Parathyroid adenoma (tissue), 2 donors: Measurements from ENCODE around the gene NOVA2.

Source experiments
- H2AFZ ChIP-seq: fragments of 300-600 bp; sonication (generic); one replicate; pipeline ENCODE4 v1.7.0; 2017; ENCODE audit warnings: antibody characterized with exemption, mild to moderate bottlenecking
- H3K27ac ChIP-seq: fragments of 300-600 bp; sonication (generic); one replicate; pipeline ENCODE4 v1.7.0; 2017
- H3K27me3 ChIP-seq: fragments of 300-600 bp; sonication (generic); one replicate; pipeline ENCODE4 v1.7.0; 2017; ENCODE audit warnings: low read length; ENCODE audit not compliant: control insufficient read depth, insufficient read depth
- H3K36me3 ChIP-seq: fragments of 300-600 bp; sonication (generic); one replicate; pipeline ENCODE4 v1.7.0; 2017; ENCODE audit warnings: low read length; ENCODE audit not compliant: control insufficient read depth, insufficient read depth
- H3K4me1 ChIP-seq: fragments of 300-600 bp; sonication (generic); one replicate; pipeline ENCODE4 v1.7.0; 2017; ENCODE audit warnings: control low read depth
- H3K4me2 ChIP-seq: fragments of 300-600 bp; sonication (generic); one replicate; pipeline ENCODE4 v1.7.0; 2017; ENCODE audit warnings: low read length
- H3K4me3 ChIP-seq: fragments of 300-600 bp; sonication (generic); one replicate; pipeline ENCODE4 v1.7.0; 2017; ENCODE audit warnings: low read depth, low read length
- H3K79me2 ChIP-seq: fragments of 300-600 bp; sonication (generic); one replicate; pipeline ENCODE4 v1.7.0; 2017; ENCODE audit warnings: control low read depth
- H3K9ac ChIP-seq: fragments of 300-600 bp; sonication (generic); one replicate; pipeline ENCODE4 v1.7.0; 2017; ENCODE audit warnings: mild to moderate bottlenecking
- H3K9me3 ChIP-seq: fragments of 300-600 bp; sonication (generic); one replicate; pipeline ENCODE4 v1.7.0; 2017; ENCODE audit warnings: low read length; ENCODE audit not compliant: control insufficient read depth
- TF ChIP-seq, protein P1 (sequence below): fragments of 300-600 bp; sonication (generic); IDR thresholded peaks from one replicate; pipeline ENCODE4 v1.7.0; 2017; ENCODE audit warnings: antibody characterized with exemption, mild to moderate bottlenecking
- donor health status: primary hyperparathyroidism.

Gene NOVA2, protein sequence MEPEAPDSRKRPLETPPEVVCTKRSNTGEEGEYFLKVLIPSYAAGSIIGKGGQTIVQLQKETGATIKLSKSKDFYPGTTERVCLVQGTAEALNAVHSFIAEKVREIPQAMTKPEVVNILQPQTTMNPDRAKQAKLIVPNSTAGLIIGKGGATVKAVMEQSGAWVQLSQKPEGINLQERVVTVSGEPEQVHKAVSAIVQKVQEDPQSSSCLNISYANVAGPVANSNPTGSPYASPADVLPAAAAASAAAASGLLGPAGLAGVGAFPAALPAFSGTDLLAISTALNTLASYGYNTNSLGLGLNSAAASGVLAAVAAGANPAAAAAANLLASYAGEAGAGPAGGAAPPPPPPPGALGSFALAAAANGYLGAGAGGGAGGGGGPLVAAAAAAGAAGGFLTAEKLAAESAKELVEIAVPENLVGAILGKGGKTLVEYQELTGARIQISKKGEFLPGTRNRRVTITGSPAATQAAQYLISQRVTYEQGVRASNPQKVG

DNA sequence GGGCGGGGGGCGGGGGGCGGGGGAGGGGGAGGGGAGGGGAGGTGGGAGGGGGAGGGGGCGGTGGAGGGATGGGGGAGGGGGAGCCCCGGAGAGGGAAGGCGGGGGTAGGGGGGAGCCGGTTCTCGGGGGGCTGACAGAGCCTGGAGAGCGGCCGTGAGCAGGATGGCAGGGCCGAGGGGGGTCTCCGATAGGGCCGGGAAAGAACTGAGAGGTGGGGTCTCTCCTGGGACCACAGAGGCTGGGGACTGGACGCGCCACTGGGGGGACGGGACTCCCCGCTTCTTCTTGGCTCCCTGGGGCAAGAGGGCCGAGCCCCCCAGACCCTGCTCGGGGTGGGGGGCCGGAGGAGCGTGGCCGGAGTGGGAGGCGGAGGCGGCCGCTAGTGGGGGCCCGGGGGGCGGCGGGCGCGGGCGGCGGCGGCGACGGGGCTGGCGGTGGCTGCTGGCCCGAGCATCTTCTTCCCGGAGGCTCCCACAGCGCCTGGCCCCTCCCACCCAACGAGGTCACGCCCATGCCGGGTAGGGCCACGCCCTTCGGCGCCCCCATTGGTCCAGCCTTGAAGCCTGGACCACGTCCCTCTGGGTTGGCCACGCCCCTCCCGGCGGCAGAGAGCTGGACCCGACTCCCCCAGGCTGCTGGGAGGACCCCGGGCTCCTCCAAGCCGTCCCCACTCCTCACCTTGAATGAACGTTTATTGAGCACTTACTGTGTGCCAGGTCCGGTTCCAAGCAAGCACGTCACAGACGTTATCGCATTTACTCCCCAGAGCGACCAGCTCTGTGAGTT, at the start of gene NOVA2:
TSS of gene NOVA2 (minus strand) at position 313 of the 786 bp plus-strand sequence. CDS start 514 bp downstream, outside the sequence.
- H3K4me3 ChIP-seq, result no peak within 1 kb of the TSS
- no peaks in the 10 kb centered on the region for H3K79me2 ChIP-seq
- no peaks in the 10 kb centered on the region for H3K9me3 ChIP-seq
- H3K36me3 ChIP-seq, result no peaks in the 10 kb centered on the region
- H3K27ac ChIP-seq, result peak within 1 kb of the TSS; percentile 34
- H2AFZ ChIP-seq, result peak within 1 kb of the TSS; percentile 87
- no peak within 1 kb of the TSS for H3K4me2 ChIP-seq
- TF ChIP-seq, protein P1, sequence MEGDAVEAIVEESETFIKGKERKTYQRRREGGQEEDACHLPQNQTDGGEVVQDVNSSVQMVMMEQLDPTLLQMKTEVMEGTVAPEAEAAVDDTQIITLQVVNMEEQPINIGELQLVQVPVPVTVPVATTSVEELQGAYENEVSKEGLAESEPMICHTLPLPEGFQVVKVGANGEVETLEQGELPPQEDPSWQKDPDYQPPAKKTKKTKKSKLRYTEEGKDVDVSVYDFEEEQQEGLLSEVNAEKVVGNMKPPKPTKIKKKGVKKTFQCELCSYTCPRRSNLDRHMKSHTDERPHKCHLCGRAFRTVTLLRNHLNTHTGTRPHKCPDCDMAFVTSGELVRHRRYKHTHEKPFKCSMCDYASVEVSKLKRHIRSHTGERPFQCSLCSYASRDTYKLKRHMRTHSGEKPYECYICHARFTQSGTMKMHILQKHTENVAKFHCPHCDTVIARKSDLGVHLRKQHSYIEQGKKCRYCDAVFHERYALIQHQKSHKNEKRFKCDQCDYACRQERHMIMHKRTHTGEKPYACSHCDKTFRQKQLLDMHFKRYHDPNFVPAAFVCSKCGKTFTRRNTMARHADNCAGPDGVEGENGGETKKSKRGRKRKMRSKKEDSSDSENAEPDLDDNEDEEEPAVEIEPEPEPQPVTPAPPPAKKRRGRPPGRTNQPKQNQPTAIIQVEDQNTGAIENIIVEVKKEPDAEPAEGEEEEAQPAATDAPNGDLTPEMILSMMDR, result no peak
- no peaks in the 10 kb centered on the region for H3K27me3 ChIP-seq
- H3K9ac ChIP-seq, result no peak within 1 kb of the TSS
- peaks cover 5% of the 10 kb centered on the region for H3K4me1 ChIP-seq

DNA sequence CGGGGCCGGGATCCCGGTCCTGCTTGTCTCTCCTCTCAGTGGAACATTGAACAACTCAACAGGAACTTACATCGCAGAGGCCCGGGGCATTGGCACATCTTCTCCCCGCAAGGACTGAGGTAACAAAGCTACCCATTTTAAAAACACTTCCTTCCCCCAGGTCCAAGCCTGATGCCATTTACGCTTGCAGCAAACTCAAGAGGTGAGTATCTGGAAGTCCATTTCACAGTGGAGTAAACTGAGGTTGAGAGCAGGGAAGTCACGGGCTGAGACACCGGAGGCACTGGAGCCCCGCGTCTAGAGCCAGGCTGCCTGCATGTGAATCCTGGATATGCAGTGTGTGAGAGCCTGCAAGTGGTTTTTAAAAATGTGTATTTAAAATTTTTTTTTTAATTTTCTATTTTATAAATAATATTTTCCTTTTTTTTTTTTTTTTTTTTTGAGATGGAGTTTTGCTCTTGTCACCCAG, 49.7 kb upstream of the NOVA2 start:
- Histone ChIP-seq H3K9me3 (no peaks in the 10 kb centered on the region), H3K36me3 (no peaks in the 10 kb centered on the region), H3K4me1 (no peaks in the 10 kb centered on the region), H2AFZ (no peak overlapping the region), H3K27me3 (peaks cover 5% of the 10 kb centered on the region), H3K9ac (no peak overlapping the region), H3K4me2 (no peak overlapping the region), H3K79me2 (no peaks in the 10 kb centered on the region), H3K27ac (no peak overlapping the region), H3K4me3 (no peak overlapping the region)
- TF ChIP-seq, protein P1, result no peak

DNA sequence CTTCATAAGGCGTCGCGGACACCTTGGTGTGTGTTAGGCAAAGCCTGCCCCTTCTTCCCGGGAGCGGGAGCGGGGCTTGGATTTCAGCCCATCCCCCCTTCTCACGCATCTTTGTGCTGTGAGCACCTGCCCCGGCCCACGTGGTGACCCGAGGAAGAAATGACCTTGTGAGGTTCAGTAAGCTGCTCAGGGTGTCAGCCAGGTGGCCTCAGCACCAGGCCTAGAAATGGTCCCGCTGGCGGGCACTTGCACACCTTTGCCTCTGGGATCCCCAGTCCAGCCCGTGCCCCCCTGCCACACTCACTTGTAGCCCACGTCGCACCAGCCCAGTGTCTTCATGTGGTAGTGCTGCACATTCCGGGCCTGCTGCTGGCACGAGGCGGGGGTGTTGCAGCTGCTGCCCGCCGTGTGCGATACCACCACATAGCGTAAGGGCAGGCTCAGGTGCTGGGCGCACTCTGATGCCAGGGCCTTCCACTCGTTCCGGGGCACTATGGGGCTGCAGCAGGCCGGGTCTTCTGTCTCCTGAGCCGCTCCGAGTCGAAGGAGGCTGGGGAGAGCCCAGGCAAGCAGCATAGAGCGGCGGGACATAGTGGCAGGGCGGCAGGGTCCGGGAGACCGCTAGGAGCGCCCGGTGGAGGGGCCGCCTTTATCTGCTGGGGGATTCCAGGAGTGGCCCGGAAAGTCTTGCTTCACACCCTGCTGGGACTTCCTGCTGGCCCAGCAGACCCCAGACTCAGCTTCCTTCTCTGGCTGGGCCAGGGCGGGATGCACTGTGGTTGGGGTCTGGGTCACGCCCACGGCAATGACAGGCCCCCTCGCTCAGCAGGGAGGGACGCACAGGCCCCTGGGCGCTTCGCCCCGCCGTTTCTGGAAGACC, 49.0 kb upstream of the NOVA2 start, which contains the start of gene PGLYRP1:
TSS of gene PGLYRP1 (minus strand) at position 623 of the 880 bp plus-strand sequence. CDS start at position 591, 32 bp downstream.
- Histone ChIP-seq H2AFZ (no peak within 1 kb of the TSS), H3K9me3 (no peaks in the 10 kb centered on the region), H3K9ac (no peak within 1 kb of the TSS), H3K36me3 (no peaks in the 10 kb centered on the region), H3K4me2 (no peak within 1 kb of the TSS), H3K27ac (no peak within 1 kb of the TSS), H3K27me3 (peaks cover 5% of the 10 kb centered on the region), H3K79me2 (no peaks in the 10 kb centered on the region), H3K4me1 (no peaks in the 10 kb centered on the region), H3K4me3 (no peak within 1 kb of the TSS)
- TF ChIP-seq, protein P1, result no peak

DNA sequence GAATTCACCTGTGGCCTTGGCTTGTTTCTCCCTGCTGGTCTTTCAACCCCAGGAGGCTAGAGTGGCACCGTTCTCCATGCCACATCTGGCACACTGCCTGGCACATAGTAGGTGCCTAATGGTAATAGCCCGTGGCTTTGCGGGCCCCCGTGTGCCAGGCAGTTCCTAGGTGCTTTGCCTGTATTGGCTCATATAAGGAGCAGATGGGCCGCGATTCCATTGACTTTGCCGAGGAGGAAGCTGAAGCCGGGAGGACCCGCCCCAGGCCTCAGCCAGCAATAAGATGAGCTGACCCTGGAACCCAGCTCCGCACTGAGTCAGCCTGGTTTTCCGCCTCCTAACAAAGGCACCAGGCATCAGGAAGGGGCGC, 48.4 kb upstream of the NOVA2 start:
- Histone ChIP-seq H3K79me2 (no peaks in the 10 kb centered on the region), H3K4me3 (no peak overlapping the region), H3K9me3 (no peaks in the 10 kb centered on the region), H3K27ac (no peak overlapping the region), H3K27me3 (peaks cover 5% of the 10 kb centered on the region), H3K4me1 (peaks cover 2% of the 10 kb centered on the region), H3K4me2 (no peak overlapping the region), H2AFZ (no peak overlapping the region), H3K36me3 (no peaks in the 10 kb centered on the region), H3K9ac (no peak overlapping the region)
- TF ChIP-seq, protein P1, result no peak
